Measurements from ENCODE around the gene ASIC1. TPM values are rescaled to one million over a fixed set of nuclear protein-coding genes. Genes with fewer than 3 reads are reported as not detected.

ASIC1 gene
- total and polyA plus RNA-seq, 2 of the 13 experiments (the other 11 are each of a cell fraction or from before 2014, with no cell fraction given), result 0.44 to 1.5 TPM

DNA sequence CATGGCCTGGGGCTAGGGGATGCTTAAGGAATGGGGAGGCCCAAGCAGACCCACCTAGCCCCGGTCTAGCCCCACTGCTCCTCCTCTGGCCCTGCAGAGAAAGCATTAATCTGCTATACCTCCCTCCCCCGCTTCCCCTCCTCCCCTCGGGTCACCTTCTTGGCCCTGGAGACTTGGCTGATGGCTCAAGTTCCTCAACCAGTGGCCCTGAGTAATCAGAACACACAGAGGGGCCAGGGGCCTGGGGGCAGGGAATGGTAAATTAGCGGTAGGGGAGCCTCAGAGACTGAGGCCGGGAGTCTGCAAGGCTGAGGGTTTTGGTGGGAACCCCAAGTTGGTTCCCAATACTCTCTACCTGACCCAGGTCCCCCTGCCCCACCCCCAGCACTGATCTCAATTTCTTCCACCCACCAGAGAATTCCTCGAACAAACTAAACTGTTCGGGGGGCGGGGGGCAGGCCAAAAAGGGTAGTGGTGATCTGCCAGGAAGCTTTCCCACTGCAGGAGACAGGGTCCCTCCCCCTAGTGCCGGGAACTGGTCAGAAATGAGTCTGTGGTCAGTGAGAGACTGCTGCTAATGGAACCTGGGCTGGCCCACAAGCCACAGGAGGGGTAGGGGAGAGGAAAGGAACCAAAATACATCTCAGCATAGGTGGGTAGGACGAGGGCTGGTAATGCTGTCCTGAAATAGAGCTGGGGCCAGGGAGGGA, 15.0 kb downstream of the ASIC1 start:
- H3K4me1 ChIP-seq (ENCODE audit: insufficient read depth, low read length), result peaks cover 42% of the 10 kb centered on the region
- no peaks in the 10 kb centered on the region for H3K79me2 ChIP-seq (ENCODE audit: insufficient read depth, low read length)
- H3K9ac ChIP-seq (ENCODE audit: insufficient read depth, low read depth, low read length), result no peak overlapping the region
- no peak for TF ChIP-seq RBFOX2 (IDR thresholded peaks at IDR 0.05; ENCODE audit: low read depth, low read length)
- TF ChIP-seq ZNF556 (CRISPR knock-in tag; IDR thresholded peaks at IDR 0.05; ENCODE audit: borderline replicate concordance), result no peak
- TF ChIP-seq PAWR (CRISPR knock-in tag; IDR thresholded peaks at IDR 0.05; ENCODE audit: borderline replicate concordance), result no peak
- TF ChIP-seq RNF2 (conservative IDR thresholded peaks at IDR 0.05; ENCODE audit: low read depth), result no peak
- TF ChIP-seq MYPOP (CRISPR knock-in tag; IDR thresholded peaks at IDR 0.05), result no peak
- no peak for TF ChIP-seq DR1 (CRISPR knock-in tag; IDR thresholded peaks at IDR 0.05)
- TF ChIP-seq ZNF607 (CRISPR knock-in tag; IDR thresholded peaks at IDR 0.05; ENCODE audit: borderline replicate concordance), result no peak
- no peak for TF ChIP-seq XBP1 (CRISPR knock-in tag; IDR thresholded peaks at IDR 0.05)
- no peak for TF ChIP-seq MLXIP (CRISPR knock-in tag; IDR thresholded peaks at IDR 0.05; ENCODE audit: borderline replicate concordance)
- no peak for TF ChIP-seq ZNF362 (CRISPR knock-in tag; IDR thresholded peaks at IDR 0.05; ENCODE audit: borderline replicate concordance)
- TF ChIP-seq SMYD3 (CRISPR knock-in tag; IDR thresholded peaks at IDR 0.05), result no peak
- no peak overlapping the region for H2AFZ ChIP-seq (ENCODE audit: low read length)
- DNase-seq (ENCODE audit: low spot score) (no peak), ATAC-seq (no peak), FAIRE-seq (no peak)
- CTCF ChIA-PET (ENCODE audit: low intra/inter-chr PET ratio, low total read pairs), result interaction anchor here (1.5 kb wide), 1 partner anchor 33 kb away, joined by 4 read pairs; no protein-coding TSS in a partner anchor
- in situ Hi-C loops (cut with HindIII; ENCODE audit: extremely low pct_ligation_motif_present, low pct_unique_long_range_greater_than_20kb) (loop anchor here (5.0 kb wide), 1 partner anchor 105 kb away; no protein-coding TSS in a partner anchor), intact Hi-C loops (cut with micrococcal nuclease; ENCODE audit: unreplicated experiment) (no loop called here)
- no TSS peak for BruUV-seq (replicated peaks)
- no peaks in the 10 kb centered on the region for H3K36me3 ChIP-seq (replicated peaks in 1 of 2; ENCODE audit: control insufficient read depth in 1 of 2, insufficient read depth in 2 of 2, low read length in 2 of 2)
- no peak overlapping the region for H3K27ac ChIP-seq (ENCODE audit: extremely low read length, insufficient read depth, low read length)
- peaks cover 1 to 7% of the 10 kb centered on the region in 2 experiments; a peak in 3 of 5 replicates for H3K27me3 ChIP-seq (ENCODE audit: control insufficient read depth in 1 of 2, insufficient read depth in 2 of 2, low read length in 2 of 2)
- POLR2A ChIA-PET, result interaction anchor here (0.6 kb wide), 1 partner anchor 689 kb away, joined by 4 read pairs; no protein-coding TSS in a partner anchor
- no peaks in the 10 kb centered on the region for H4K20me1 ChIP-seq (ENCODE audit: insufficient read depth, low read length)
- WGBS (ENCODE audit: low lambda C conversion rate), result 40% methylated on average over 9 of the region's 10 CpGs
- no peak overlapping the region for H3K4me2 ChIP-seq (ENCODE audit: low read depth, low read length)
- no peak overlapping the region for H3K4me3 ChIP-seq (replicated peaks in 1 of 3; ENCODE audit: insufficient read depth in 1 of 3, low read depth in 2 of 3, low read length in 3 of 3)
- no peaks in the 10 kb centered on the region for H3K9me3 ChIP-seq (ENCODE audit: low read length)

All from HepG2 (cell line).